Hematopoietic multipotent progenitor cell treated with erythropoietin and hydrocortisone succinate and interleukin-3 and kit ligand, for 6 days (in vitro differentiated cells): Measurements from ENCODE around the gene DAPK2.
A peak's percentile ranks its signal among the peaks of the same experiment; 100 is the strongest.

Experiments
- DNase-seq: peaks from one replicate; pipeline ENCODE4 v3.0.0-alpha.2; 2015

Gene DAPK2

GRCh38 chr15:64022571-64022970, 23.7 kb downstream of the DAPK2 start:
- no peak for DNase-seq

- DNase-seq = no peak
Measured at GRCh38 chr15:64019764-64020163, 26.5 kb downstream of the DAPK2 start.

- no peak for DNase-seq
Measured at GRCh38 chr15:64017591-64018163, 28.6 kb downstream of the DAPK2 start.

- no peak for DNase-seq
Measured at GRCh38 chr15:64017082-64017588, 29.1 kb downstream of the DAPK2 start.

- no peak for DNase-seq
Measured at GRCh38 chr15:64016257-64016656, 30.0 kb downstream of the DAPK2 start.

GRCh38 chr15:64014995-64015394, 31.3 kb downstream of the DAPK2 start:
- no peak for DNase-seq

- peak; percentile 44 for DNase-seq
Measured at GRCh38 chr15:64013179-64014062, 32.9 kb downstream of the DAPK2 start.

GRCh38 chr15:64011736-64012135, 34.5 kb downstream of the DAPK2 start:
- DNase-seq = no peak

GRCh38 chr15:64010719-64011118, 35.6 kb downstream of the DAPK2 start:
- peak; percentile 99 for DNase-seq

- DNase-seq = peak; percentile 88
Measured at GRCh38 chr15:64009798-64010261, 36.5 kb downstream of the DAPK2 start.

GRCh38 chr15:64009241-64009640, 37.0 kb downstream of the DAPK2 start:
- DNase-seq = no peak

- DNase-seq = no peak
Measured at GRCh38 chr15:64008177-64008576, 38.1 kb downstream of the DAPK2 start.

GRCh38 chr15:64006642-64007041, 39.6 kb downstream of the DAPK2 start:
- no peak for DNase-seq

GRCh38 chr15:64004587-64004986, 41.7 kb downstream of the DAPK2 start:
- DNase-seq = peak; percentile 58

- DNase-seq = no peak
Measured at GRCh38 chr15:64004056-64004455, 42.2 kb downstream of the DAPK2 start.

GRCh38 chr15:64003182-64003581, 43.1 kb downstream of the DAPK2 start:
- no peak for DNase-seq

GRCh38 chr15:64001148-64001547, 45.1 kb downstream of the DAPK2 start:
- peak; percentile 61 for DNase-seq

- no peak for DNase-seq
Measured at GRCh38 chr15:64000183-64000951, 45.9 kb downstream of the DAPK2 start.

GRCh38 chr15:63999177-63999576, 47.1 kb downstream of the DAPK2 start:
- peak; percentile 48 for DNase-seq

GRCh38 chr15:63998489-63998888, 47.8 kb downstream of the DAPK2 start:
- no peak for DNase-seq

- DNase-seq = no peak
Measured at GRCh38 chr15:63997715-63998442, 48.4 kb downstream of the DAPK2 start.

- DNase-seq = no peak
Measured at GRCh38 chr15:63996794-63997357, 49.4 kb downstream of the DAPK2 start.
